Ectodermal cell (in vitro differentiated cells): ENCODE measurements around the gene KCNH6.

Experiments
- H3K27ac ChIP-seq: 2 replicates; pipeline ENCODE4 v1.7.0; 2013; ENCODE audit warnings: mild to moderate bottlenecking, low read depth, low read length; ENCODE audit not compliant: insufficient read depth, poor library complexity, severe bottlenecking
- H3K27me3 ChIP-seq: 2 replicates; pipeline ENCODE4 v1.7.0; 2013; ENCODE audit warnings: mild to moderate bottlenecking, low read length; ENCODE audit not compliant: insufficient read depth, control insufficient read depth, poor library complexity, severe bottlenecking
- H3K36me3 ChIP-seq: one replicate; pipeline ENCODE4 v1.7.0; 2013; ENCODE audit warnings: low read length; ENCODE audit not compliant: control insufficient read depth, insufficient read depth
- H3K4me1 ChIP-seq: one replicate; pipeline ENCODE4 v1.7.0; 2013; ENCODE audit warnings: low read length; ENCODE audit not compliant: control insufficient read depth, insufficient read depth
- H3K4me3 ChIP-seq: 2 replicates; pipeline ENCODE4 v1.7.0; 2013; ENCODE audit warnings: low read depth, low read length, control low read depth; ENCODE audit not compliant: insufficient read depth
- H3K9me3 ChIP-seq: 2 replicates; pipeline ENCODE4 v1.7.0; 2013; ENCODE audit warnings: mild to moderate bottlenecking, low read length, moderate library complexity; ENCODE audit not compliant: control insufficient read depth
- WGBS, 2 experiments: methylation state at CpG; one replicate each; pipeline ENCODE4 v1.1.7; 2013; ENCODE audit warnings: missing lambda C conversion rate in 2 of 2; 5-methylcytosine and 5-hydroxymethylcytosine counted together

The KCNH6 gene

DNA sequence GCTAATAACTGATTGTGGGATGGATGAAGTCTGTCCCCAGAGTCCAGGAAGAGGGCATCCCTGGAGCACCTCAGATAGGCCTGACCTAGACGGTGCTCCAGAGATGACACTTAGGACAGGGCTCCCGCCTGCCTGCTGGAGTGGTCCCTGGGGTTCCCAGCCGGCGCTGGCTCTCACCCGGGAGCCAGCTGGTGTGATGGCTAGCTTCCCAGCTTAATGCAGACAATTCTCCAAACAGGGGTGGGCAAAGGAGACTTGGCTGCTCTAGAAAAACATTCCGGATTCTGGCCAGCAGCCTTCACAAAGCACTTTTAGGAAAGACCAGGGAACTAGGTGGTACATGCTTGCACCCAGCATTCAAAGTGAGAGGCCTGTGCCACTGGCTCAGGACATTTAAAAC is 27.7 kb upstream of the KCNH6 start:
- Histone ChIP-seq H3K27ac (no peak overlapping the region), H3K27me3 (no peaks in the 10 kb centered on the region), H3K4me1 (peaks cover 4% of the 10 kb centered on the region), H3K4me3 (no peak overlapping the region), H3K36me3 (no peaks in the 10 kb centered on the region), H3K9me3 (no peaks in the 10 kb centered on the region)
- WGBS, 2 experiments: 94% methylated on average over 6 of the region's 6 CpGs

DNA sequence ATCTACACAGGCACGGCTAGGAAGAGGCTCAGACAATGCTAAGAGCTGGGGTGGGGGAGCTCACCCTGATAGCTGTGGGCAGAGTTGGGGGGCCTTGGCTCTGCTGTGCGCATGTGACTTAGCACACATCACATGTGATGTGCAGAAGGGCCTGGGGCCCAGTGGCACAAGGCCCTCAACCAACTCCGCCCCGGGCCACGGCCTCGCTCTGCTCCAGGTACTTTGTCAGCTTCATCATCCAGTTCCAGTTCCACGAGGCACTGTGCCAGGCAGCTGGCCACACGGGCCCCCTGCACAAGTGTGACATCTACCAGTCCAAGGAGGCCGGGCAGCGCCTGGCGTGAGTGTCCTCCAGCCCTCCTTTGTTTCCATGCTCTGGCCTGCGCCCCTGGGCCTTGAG is 27.0 kb upstream of the KCNH6 start:
- H3K36me3 ChIP-seq: no peaks in the 10 kb centered on the region
- WGBS, 2 experiments: 94% methylated on average over 12 of the region's 12 CpGs

DNA sequence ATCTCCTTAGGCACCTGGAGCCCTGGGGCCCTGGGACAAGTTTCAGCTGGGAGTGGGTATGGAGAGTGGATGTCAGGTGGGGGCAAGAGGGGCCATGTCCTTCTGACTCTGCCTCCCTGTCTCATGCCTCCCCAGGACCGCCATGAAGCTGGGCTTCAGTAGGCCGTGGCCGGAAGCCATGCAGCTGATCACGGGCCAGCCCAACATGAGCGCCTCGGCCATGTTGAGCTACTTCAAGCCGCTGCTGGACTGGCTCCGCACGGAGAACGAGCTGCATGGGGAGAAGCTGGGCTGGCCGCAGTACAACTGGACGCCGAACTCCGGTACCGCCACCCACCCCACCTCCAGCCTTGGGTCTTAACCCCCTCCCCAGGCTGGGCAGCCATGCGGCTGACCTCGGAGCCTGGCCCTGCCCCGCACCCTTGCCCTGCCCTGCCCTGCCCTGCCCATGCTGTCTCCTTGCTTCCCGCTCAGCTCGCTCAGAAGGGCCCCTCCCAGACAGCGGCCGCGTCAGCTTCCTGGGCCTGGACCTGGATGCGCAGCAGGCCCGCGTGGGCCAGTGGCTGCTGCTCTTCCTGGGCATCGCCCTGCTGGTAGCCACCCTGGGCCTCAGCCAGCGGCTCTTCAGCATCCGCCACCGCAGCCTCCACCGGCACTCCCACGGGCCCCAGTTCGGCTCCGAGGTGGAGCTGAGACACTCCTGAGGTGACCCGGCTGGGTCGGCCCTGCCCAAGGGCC is 26.3 kb upstream of the KCNH6 start:
- Histone ChIP-seq H3K27me3 (peaks cover 4% of the 10 kb centered on the region), H3K4me3 (no peak overlapping the region), H3K27ac (no peak overlapping the region), H3K36me3 (no peaks in the 10 kb centered on the region), H3K4me1 (peaks cover 4% of the 10 kb centered on the region), H3K9me3 (no peaks in the 10 kb centered on the region)
- 94 to 95% methylated on average over 36 of the region's 36 CpGs for WGBS, 2 experiments

More for the DNA sequence above, 27.0 kb upstream of the KCNH6 start:
- Histone ChIP-seq H3K9me3 (no peaks in the 10 kb centered on the region), H3K27ac (no peak overlapping the region), H3K4me3 (no peak overlapping the region), H3K27me3 (no peaks in the 10 kb centered on the region), H3K4me1 (peaks cover 4% of the 10 kb centered on the region)

DNA sequence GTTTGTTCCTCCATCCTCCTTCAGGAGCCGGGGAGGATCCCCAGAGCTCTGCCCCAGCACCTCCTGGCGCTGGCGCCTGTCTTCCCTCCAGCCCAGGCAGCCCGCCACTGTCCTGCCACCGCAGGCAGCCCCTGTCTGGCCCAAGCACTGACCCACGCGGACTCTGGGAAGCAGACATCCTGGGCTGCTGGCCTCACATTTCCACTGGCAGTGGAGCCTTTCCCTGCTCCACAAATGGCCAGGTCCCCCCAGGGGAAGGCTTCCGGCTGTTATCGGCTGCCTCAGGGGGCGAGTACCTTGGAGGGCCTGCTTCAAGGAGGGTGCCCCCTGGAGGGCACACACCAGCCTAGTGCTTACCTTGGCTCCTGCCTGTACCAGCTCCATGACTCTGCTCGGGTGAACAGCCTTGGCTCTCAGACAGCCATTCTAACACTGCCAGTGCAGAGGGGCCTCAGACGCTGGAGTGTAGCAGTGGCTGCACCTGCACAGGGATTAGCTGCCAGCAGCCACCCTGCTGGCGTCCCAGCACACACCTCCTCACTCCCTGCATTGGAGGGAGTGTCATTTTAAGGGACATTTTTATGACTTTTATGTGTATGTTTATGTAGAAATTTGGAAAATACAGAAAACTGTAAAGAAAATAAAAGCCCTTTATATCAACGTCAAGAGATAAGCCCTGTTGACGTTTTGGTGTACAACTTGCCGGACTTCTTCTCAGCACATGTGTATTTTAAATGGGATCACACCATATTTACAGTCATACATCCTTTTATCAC is 25.3 kb upstream of the KCNH6 start:
- Histone ChIP-seq H3K9me3 (no peaks in the 10 kb centered on the region), H3K27ac (no peak overlapping the region)
- WGBS, 2 experiments: 72 to 76% methylated on average over 15 to 16 of the region's 16 CpGs

DNA sequence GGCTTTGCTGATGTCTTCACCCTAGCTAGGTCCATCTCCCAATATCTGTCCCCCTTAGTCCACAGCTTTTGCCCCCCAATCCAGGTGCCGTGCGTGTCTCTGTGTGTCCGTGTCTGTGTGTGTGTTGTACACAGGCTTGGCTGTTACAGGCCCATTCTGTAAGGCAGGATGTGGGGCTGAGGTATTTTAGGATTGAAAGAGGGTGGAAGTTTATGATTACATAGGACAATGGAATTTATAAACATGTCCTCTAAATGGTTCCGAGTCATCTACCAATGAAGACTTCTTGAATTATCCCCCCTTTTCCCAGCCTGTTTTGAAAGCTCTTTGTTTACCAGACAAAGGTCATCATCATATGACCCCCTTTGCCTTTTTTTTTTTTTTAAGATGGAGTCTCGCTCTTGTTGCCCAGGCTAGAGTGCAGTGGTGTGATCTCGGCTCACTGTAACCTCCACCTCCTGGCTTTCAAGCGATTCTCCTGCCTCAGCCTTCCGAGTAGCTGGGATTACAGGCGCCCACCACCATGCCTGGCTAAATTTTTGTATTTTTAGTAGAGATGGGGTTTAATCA is 24.4 kb upstream of the KCNH6 start:
- Histone ChIP-seq H3K27ac (no peak overlapping the region), H3K36me3 (no peaks in the 10 kb centered on the region), H3K9me3 (no peaks in the 10 kb centered on the region), H3K27me3 (peaks cover 4% of the 10 kb centered on the region), H3K4me3 (no peak overlapping the region), H3K4me1 (peaks cover 4% of the 10 kb centered on the region)
- 90 to 94% methylated on average over 9 of the region's 9 CpGs for WGBS, 2 experiments

More for the DNA sequence above, 25.3 kb upstream of the KCNH6 start:
- peaks cover 4% of the 10 kb centered on the region for H3K27me3 ChIP-seq
- peaks cover 4% of the 10 kb centered on the region for H3K4me1 ChIP-seq
- H3K4me3 ChIP-seq: no peak overlapping the region
- no peaks in the 10 kb centered on the region for H3K36me3 ChIP-seq

DNA sequence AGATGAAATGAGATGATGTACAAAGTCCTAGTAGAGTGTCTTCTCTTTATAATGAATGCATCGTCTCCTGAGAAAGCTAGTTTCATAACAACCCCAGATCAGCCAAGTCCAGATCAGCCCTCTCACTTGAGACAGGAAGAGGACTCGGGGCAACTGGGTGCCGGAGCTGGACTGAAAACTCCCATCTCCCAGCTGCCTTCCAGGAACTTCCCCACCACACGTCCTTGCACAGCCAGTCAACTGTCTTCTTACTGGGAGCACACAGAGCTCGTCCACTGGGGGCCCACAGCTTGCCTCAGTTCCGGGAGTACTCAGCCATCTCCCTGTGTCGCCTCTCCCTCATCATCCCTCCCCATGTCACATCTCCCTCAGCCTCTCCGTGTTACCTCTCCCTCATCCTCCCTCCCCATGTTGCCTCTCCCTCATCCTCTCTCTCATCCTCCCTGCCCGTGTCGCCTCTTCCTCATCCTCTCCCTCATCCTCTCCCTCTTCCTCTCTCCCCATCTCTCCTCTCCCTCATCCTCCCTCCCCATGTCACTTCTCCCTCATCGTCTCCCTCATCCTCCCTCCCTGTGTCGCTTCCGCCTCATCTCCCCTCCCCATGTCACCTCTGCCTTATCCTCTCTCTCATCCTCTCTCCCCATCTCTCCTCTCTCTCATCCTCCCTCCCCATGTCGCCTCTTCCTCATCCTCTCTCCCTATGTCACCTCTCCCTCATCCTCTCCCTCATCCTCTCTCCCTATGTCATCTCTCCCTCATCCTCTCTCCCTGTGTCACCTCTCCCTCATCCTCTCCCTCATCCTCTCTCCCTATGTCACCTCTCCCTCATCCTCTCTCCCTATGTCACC is 22.4 kb upstream of the KCNH6 start:
- Histone ChIP-seq H3K27ac (no peak overlapping the region), H3K4me3 (no peak overlapping the region), H3K27me3 (peaks cover 4% of the 10 kb centered on the region), H3K9me3 (no peaks in the 10 kb centered on the region), H3K36me3 (no peaks in the 10 kb centered on the region), H3K4me1 (peaks cover 4% of the 10 kb centered on the region)
- 66 to 70% methylated on average over 14 of the region's 14 CpGs for WGBS, 2 experiments

DNA sequence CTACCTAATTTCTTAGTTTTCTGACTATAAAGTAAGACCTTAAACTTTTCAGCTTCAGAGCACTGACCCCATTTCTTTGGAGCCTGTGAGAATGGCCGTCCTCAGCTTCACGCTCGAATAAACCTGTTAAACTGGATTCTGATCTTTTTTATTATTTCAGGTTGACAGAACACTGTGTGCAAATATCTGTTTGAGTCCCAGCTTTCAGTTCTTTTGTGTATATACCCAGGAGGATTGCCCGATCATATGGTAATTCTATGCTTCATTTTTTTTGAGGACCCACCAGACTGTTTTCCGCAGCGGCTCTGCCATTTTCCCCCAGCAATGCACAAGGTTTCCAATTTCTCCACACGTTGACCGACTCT is 19.8 kb upstream of the KCNH6 start:
- H3K27me3 ChIP-seq: peaks cover 4% of the 10 kb centered on the region
- H3K36me3 ChIP-seq: no peaks in the 10 kb centered on the region
- H3K4me1 ChIP-seq: no peaks in the 10 kb centered on the region
- no peak overlapping the region for H3K4me3 ChIP-seq
- WGBS, 2 experiments: 83 to 87% methylated on average over 8 of the region's 8 CpGs
- H3K27ac ChIP-seq: no peak overlapping the region
- H3K9me3 ChIP-seq: no peaks in the 10 kb centered on the region

DNA sequence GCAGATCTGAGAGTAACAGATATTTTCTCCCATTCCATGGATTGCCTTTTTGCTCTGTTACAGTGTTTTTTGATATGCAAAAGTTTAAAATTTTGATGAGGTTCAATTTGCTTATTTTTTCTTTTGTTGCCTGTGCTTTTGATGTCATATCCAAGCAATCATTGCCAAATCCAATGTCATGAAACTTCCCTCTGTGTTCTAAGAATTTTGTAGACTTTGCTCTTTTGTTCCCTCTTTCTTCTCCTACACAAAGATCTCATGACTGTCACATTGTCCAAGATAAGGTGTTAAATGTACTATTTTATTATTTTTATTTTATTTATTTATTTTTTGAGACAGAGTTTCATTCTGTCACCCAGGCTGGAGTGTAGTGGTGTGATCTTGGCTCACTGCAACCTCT is 18.9 kb upstream of the KCNH6 start:
- Histone ChIP-seq H3K36me3 (no peaks in the 10 kb centered on the region), H3K27ac (no peak overlapping the region), H3K9me3 (no peaks in the 10 kb centered on the region), H3K4me3 (no peak overlapping the region), H3K27me3 (peaks cover 4% of the 10 kb centered on the region), H3K4me1 (no peaks in the 10 kb centered on the region)

DNA sequence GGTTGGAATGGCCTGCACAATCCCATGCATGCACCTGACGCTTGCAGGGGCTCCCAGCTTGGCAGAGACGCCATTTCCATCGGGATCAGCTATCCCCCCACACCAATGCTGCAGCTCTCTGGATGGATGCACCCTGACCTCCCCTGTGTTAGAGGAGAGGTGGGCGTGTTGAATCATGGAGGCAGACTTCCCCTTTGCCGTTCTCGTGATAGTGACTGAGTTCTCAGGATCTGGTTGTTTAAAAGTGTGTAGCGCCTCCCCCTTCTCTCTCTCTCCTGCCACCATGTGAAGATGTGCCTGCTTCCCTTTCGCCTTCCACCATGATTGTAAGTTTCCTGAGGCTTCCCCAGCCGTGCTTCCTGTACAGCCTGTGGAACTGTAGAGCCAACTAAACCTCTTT is 17.8 kb upstream of the KCNH6 start:
- peaks cover 4% of the 10 kb centered on the region for H3K27me3 ChIP-seq
- no peaks in the 10 kb centered on the region for H3K4me1 ChIP-seq
- no peak overlapping the region for H3K4me3 ChIP-seq
- no peaks in the 10 kb centered on the region for H3K36me3 ChIP-seq
- 90 to 91% methylated on average over 9 of the region's 9 CpGs for WGBS, 2 experiments
- H3K9me3 ChIP-seq: no peaks in the 10 kb centered on the region
- H3K27ac ChIP-seq: no peak overlapping the region

DNA sequence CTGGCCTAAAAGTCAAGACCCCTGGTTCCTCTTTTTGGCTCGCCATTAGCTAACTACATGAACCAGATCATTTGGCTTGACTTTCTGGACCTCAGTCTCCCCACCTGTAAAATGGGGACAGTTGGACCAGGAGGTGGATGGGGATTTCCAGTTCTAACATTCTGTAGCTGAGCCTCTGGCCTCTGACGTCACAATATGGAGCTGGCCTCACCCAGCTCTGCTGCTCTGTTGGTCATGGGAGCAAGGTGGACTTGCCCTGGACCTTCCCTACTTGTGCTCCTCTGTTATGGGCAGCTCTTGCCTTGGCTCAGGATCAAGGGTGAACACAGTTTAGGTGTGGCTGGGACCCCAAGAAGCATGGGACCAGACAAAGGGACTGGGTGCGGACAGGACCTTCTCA is 16.5 kb upstream of the KCNH6 start:
- H3K4me1 ChIP-seq: no peaks in the 10 kb centered on the region
- no peaks in the 10 kb centered on the region for H3K36me3 ChIP-seq
- H3K27ac ChIP-seq: no peak overlapping the region
- H3K9me3 ChIP-seq: no peaks in the 10 kb centered on the region
- no peak overlapping the region for H3K4me3 ChIP-seq
- H3K27me3 ChIP-seq: peaks cover under 1% of the 10 kb centered on the region
- 92 to 95% methylated on average over 3 of the region's 3 CpGs for WGBS, 2 experiments
